GM12801 (cell line): ENCODE measurements around the gene POU4F3.

ENCODE experiments used
- TF ChIP-seq, protein P1 (sequence below): IDR thresholded peaks from one replicate; pipeline ENCODE4 v1.5.1; 2011; ENCODE audit warnings: control low read depth; ENCODE audit not compliant: insufficient read length; ENCODE audit errors: extremely low read depth

The POU4F3 gene, protein sequence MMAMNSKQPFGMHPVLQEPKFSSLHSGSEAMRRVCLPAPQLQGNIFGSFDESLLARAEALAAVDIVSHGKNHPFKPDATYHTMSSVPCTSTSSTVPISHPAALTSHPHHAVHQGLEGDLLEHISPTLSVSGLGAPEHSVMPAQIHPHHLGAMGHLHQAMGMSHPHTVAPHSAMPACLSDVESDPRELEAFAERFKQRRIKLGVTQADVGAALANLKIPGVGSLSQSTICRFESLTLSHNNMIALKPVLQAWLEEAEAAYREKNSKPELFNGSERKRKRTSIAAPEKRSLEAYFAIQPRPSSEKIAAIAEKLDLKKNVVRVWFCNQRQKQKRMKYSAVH

DNA sequence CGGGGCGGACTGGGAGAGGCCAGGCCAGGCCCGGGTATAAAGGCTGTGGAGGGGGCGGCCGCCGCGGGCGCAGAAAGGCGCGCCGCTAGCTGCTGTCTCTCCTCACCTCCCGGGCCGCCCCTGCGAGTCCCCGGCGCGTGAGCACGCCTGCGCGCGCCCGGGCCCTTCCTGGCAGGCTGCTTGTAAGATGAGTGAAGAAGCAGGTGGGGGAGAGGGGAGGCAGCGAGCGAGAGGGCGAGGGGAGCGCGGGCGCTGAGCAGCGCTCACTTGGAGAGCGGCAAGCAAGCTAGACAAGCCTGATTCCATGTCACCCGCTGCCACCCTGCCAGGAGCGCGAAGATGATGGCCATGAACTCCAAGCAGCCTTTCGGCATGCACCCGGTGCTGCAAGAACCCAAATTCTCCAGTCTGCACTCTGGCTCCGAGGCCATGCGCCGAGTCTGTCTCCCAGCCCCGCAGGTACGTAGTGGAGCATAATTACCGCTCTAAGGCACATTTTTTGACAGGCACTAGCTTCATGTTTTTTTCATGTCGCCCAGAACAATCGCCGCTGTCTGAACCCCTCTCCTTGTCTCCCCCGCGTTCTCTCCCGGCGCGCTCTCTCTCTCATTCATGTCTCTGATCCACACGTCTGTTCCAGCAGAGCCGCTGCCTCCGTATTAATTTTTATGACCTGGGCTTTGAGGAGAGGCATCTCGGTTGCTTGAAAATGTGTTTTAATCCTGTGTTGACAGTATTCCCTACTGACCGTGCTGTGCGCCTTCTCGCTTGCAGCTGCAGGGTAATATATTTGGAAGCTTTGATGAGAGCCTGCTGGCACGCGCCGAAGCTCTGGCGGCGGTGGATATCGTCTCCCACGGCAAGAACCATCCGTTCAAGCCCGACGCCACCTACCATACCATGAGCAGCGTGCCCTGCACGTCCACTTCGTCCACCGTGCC is at the start of gene POU4F3:
Gene POU4F3 (plus strand): TSS at position 66 of the 941 bp plus-strand sequence. CDS start 274 bp downstream, at position 340.
- TF ChIP-seq, protein P1, sequence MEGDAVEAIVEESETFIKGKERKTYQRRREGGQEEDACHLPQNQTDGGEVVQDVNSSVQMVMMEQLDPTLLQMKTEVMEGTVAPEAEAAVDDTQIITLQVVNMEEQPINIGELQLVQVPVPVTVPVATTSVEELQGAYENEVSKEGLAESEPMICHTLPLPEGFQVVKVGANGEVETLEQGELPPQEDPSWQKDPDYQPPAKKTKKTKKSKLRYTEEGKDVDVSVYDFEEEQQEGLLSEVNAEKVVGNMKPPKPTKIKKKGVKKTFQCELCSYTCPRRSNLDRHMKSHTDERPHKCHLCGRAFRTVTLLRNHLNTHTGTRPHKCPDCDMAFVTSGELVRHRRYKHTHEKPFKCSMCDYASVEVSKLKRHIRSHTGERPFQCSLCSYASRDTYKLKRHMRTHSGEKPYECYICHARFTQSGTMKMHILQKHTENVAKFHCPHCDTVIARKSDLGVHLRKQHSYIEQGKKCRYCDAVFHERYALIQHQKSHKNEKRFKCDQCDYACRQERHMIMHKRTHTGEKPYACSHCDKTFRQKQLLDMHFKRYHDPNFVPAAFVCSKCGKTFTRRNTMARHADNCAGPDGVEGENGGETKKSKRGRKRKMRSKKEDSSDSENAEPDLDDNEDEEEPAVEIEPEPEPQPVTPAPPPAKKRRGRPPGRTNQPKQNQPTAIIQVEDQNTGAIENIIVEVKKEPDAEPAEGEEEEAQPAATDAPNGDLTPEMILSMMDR, result no peak

DNA sequence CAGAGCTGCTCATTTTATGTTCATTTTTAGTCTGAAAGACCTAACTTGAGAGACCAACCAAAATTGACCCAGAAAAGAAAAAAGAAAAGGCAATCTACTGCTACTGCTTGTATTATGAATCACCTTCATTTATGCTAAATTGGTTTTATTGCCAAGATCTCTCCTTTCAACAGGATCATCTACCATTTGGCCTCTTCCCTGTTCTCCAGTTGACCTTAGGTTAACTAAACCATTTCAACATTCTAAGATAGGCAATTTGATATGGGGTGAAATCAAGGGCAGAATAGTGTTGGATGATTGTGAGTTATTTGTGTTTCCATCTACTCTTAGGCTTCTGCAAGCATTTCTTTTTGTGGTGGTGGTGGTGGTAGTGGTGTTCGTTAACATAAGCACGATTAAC is 48.3 kb upstream of the POU4F3 start:
- TF ChIP-seq, protein P1, result no peak

DNA sequence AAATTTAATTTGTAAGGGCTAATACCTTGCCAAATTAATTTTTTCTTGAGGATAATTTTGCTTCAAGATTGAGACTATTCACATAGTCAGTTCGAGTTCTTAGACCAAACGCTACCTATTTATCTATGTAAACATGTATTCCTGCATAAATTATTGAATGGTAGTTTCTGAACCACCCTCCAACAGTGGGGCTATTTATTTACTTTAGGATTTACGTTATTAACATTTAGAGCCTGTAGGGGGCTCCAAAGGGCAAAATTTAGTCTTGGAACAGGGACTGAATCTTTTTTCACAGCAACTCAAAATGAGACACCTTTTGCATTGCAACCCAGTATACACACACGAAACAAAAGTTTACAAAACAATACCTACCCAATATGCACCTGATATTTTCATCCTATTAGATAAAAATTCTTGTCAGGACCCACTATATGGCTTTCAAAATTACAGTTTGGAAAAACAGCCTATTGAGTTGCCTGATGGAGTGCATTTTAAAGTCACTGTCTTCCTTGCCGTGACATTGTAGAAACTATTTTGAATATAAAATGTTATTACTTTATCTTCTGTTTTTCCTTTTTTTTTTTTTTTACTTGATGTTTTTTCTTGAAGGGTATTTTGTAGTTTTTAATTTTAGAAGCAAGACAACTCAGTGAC is 47.1 kb upstream of the POU4F3 start:
- TF ChIP-seq, protein P1, result no peak

DNA sequence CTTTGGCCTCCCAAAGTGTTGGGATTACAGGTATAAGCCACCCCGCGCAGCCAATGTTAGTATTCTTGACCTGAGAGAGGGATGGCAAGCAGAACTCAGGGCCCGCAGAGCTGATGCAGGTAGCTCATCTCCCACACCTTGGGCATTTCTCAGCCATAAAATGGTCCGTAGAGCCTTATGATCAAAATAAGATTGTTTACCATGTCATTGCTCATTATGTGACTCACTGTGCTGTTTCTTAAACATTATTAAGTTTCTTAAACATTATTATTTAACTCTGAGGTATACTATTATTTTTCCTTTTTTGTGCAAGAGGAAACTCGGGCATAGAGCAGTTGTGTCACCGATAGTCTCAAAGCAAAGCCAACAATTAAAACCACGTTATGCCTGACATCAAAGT is 42.4 kb upstream of the POU4F3 start:
- TF ChIP-seq, protein P1, result no peak

DNA sequence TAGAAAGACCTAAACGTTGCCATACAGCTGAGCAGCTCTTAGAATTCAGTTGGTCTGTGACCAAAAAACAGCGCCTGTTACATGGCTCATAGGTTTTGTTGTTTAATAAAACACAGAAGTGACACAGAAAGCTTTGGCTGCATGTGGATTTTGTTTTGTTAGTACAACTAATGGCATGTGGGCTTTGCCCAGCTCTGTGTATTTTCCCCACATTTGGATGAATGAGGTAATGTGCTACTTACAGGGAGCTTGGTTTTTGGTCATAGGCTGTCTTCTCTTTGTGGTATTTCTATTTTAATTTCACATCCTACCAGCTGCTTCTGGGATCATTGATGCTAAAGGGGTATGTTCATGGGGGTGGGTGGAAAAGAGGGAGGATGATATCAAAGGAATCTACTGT is 37.0 kb upstream of the POU4F3 start:
- TF ChIP-seq, protein P1, result no peak

DNA sequence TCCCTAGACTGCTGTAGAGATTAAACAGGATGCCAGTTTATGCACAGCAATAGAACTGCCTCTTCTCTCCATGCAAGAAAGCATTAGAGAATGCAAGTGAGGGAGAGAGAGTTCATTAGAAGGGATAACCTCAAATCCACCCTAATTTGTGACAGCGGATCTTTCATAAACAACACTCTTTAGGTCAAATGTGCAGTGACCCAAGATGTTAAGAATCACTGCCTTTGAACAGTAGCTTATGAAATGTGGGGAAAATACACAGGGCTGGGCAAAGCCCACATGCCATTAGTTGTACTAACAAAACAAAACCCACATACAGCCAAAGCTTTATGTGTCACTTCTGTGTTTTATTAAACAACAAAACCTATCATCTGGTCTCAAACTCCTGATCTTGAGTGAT is 36.2 kb upstream of the POU4F3 start:
- TF ChIP-seq, protein P1, result no peak

DNA sequence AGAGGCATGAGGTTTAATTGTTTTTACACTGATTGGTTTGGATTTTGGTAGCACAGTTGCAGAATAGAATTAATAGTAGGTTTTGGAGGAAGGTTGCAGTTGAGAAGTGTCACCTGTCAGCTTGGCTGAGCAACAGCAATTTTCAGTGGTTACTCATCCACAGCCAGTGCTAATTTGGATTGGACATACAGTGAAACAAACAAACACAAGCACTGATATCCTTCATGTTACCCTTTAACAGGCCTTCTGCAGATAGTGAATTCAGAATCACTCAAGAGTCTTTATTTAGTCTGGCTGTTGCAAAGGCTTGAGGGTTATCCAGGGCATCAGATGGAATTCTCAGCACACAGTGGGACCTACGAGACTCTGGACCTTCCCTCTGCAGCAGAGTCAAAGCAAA is 31.8 kb upstream of the POU4F3 start:
- TF ChIP-seq, protein P1, result no peak
